ENCODE data around the gene B4GALNT1. TPM values are rescaled to one million over a fixed set of nuclear protein-coding genes. Genes with fewer than 3 reads are reported as not detected.
"Not testable (repeated sequence)": the region's sequence is repeated elsewhere in the genome, so short reads cannot be mapped to it uniquely, and the experiment has no call there.

The B4GALNT1 gene
- total RNA-seq, 1 donor from 2014 or later: 1.1 TPM

DNA sequence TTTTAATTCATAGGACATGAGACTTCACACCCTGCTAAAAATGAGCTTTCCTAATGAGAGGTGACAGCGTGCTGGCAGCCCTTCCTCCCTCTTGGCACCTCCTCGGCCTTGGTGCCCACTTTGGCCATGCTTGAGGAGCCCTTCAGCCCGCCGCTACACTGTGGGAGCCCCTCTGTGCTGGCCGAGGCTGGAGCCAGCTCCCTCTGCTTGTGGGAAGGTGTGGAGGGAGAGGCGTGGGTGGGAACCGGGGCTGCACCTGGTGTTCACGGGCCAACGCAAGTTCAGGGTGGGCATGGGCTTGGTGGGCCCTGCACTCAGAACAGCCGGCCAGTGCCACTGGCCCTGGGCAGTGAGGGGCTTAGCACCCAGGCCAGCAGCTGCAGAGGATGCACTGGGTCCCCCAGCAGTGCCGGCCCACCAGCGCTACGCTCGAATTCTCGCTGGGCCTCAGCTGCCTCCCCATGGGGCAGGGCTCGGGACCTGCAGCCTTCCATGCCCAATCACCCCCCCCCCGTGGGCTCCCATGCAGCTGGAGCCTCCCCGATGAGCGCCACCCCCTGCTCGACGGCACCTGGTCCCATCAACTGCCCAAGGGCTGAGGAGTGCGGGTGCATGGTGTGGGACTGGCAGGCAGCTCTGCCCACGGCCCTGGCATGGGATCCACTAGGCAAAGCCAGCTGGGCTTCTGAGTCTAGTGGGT lies 22.7 kb upstream of the B4GALNT1 start:
- TF ChIP-seq, protein P1, sequence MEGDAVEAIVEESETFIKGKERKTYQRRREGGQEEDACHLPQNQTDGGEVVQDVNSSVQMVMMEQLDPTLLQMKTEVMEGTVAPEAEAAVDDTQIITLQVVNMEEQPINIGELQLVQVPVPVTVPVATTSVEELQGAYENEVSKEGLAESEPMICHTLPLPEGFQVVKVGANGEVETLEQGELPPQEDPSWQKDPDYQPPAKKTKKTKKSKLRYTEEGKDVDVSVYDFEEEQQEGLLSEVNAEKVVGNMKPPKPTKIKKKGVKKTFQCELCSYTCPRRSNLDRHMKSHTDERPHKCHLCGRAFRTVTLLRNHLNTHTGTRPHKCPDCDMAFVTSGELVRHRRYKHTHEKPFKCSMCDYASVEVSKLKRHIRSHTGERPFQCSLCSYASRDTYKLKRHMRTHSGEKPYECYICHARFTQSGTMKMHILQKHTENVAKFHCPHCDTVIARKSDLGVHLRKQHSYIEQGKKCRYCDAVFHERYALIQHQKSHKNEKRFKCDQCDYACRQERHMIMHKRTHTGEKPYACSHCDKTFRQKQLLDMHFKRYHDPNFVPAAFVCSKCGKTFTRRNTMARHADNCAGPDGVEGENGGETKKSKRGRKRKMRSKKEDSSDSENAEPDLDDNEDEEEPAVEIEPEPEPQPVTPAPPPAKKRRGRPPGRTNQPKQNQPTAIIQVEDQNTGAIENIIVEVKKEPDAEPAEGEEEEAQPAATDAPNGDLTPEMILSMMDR (IDR thresholded peaks at IDR 0.05; ENCODE audit: unreplicated experiment): no peak
- Mint-ChIP-seq H3K27ac (no peak overlapping the region), H3K9me3 (ENCODE audit: low read depth) (peaks cover 15% of the 10 kb centered on the region), H3K4me3 (ENCODE audit: low read depth) (no peak overlapping the region), H3K36me3 (ENCODE audit: insufficient read depth) (peaks cover 3% of the 10 kb centered on the region), H3K4me1 (ENCODE audit: low read depth) (no peaks in the 10 kb centered on the region), H3K27me3 (no peaks in the 10 kb centered on the region)
- no peak for DNase-seq (ENCODE audit: low spot score, unreplicated experiment)

DNA sequence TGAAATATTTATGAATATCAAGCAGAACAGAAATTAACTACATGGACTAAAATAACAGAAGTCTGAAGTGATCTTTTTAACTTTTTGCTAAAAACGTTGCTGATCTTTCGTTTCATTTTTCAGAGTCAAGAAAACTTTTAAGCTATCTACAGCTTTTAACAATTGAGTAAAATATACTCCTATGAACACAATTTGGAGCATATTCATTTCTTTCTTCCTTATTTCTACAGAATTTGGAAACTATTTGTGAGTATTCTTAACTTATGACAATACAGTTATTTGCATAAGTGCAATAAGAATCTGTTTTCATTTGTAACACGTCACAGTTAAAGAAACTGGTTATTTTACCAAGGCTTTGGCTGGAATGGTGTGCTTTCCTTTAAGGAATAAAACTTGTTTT lies 21.0 kb upstream of the B4GALNT1 start:
- no peak overlapping the region for H3K27ac Mint-ChIP-seq
- TF ChIP-seq, protein P1 (IDR thresholded peaks at IDR 0.05; ENCODE audit: unreplicated experiment): no peak
- no peak for DNase-seq (ENCODE audit: low spot score, unreplicated experiment)
- H3K4me1 Mint-ChIP-seq (ENCODE audit: low read depth): no peaks in the 10 kb centered on the region
- no peaks in the 10 kb centered on the region for H3K27me3 Mint-ChIP-seq
- peaks cover 1% of the 10 kb centered on the region for H3K36me3 Mint-ChIP-seq (ENCODE audit: insufficient read depth)
- H3K4me3 Mint-ChIP-seq (ENCODE audit: low read depth): no peak overlapping the region
- H3K9me3 Mint-ChIP-seq (ENCODE audit: low read depth): peaks cover 14% of the 10 kb centered on the region

DNA sequence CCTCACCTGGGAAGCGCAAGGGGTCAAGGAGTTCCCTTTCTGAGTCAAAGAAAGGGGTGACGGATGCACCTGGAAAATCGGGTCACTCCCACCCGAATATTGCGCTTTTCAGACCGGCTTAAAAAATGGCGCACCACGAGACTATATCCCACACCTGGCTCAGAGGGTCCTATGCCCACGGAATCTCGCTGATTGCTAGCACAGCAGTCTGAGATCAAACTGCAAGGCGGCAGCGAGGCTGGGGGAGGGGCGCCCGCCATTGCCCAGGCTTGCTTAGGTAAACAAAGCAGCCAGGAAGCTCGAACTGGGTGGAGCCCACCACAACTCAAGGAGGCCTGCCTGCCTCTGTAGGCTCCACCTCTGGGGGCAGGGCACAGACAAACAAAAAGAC lies 13.7 kb upstream of the B4GALNT1 start:
- H3K36me3 Mint-ChIP-seq (ENCODE audit: insufficient read depth); H3K27ac Mint-ChIP-seq; H3K27me3 Mint-ChIP-seq; H3K9me3 Mint-ChIP-seq (ENCODE audit: low read depth); H3K4me1 Mint-ChIP-seq (ENCODE audit: low read depth); H3K4me3 Mint-ChIP-seq (ENCODE audit: low read depth); DNase-seq (ENCODE audit: low spot score, unreplicated experiment): not testable (repeated sequence)

DNA sequence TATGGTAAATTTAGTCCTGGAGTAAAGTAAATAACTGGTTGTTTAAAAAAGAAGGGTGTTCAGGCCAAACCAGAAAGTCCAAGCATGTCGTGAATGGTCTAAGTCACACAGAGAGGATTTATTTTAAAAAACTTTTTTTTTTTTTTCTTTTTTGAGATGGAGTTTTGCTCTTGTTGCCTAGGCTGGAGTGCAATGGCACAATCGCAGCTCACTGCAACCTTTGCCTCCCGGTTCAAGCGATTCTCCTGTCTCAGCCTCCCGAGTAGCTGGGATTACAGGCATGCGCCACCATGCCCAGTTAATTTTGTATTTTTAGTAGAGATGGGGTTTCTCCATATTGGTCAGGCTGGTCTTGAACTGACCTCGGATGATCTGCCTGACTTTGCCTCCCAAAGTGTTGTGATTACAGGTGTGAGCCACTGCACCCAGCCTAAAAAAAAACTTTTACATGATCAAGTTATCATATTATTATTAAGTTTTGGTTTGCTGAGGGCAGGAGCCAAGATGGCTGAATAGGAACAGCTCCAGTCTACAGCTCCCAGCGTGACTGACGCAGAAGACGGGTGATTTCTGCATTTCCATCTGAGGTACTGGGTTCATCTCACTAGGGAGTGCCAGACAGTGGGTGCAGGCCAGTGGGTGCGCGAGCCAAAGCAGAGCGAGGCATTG lies 13.1 kb upstream of the B4GALNT1 start:
- not testable (repeated sequence) for H3K4me3 Mint-ChIP-seq (ENCODE audit: low read depth); H3K27me3 Mint-ChIP-seq

DNA sequence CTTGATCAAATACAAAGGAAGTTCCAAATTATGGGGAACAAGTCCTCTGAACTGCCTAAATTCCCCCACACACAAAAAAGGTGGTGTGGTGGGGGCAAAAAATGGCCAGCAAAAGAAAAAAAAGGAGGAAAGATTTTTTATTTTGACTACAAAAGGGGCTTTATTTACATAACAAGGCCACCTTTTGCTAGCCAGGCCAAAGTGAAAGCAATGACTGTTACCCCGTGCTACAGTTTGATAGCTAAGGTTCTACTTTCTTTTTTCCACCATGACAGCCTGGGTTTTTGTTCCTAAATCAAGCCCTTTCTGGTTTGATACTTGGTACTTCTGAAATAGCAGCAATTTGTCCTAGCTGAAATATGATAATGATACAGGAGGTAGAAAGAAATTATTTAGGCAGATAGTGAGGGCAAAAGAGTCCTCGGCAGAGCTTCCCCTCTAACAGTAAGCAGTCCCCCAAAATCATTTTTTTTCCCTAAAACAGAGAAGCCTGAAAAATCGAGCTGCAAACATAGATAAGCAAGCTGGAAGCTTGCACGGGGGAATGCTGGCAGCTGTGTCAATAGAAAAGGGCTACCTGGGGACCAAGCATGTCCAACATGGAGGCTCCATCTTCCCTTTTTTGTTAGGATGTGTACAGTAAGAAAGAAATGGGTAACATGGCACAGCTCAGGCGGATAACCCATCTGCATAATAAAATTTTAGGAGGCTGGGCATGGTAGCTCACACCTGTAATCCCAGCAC lies 8.9 kb upstream of the B4GALNT1 start:
- H3K9me3 Mint-ChIP-seq (ENCODE audit: low read depth): peaks cover 3% of the 10 kb centered on the region
- TF ChIP-seq, protein P1 (IDR thresholded peaks at IDR 0.05; ENCODE audit: unreplicated experiment): no peak
- no peak for DNase-seq (ENCODE audit: low spot score, unreplicated experiment)
- no peaks in the 10 kb centered on the region for H3K36me3 Mint-ChIP-seq (ENCODE audit: insufficient read depth)
- peaks cover 38% of the 10 kb centered on the region for H3K27me3 Mint-ChIP-seq
- no peak overlapping the region for H3K4me3 Mint-ChIP-seq (ENCODE audit: low read depth)
- no peaks in the 10 kb centered on the region for H3K4me1 Mint-ChIP-seq (ENCODE audit: low read depth)
- H3K27ac Mint-ChIP-seq: no peak overlapping the region

More for the DNA sequence above, 13.1 kb upstream of the B4GALNT1 start:
- H3K4me1 Mint-ChIP-seq (ENCODE audit: low read depth); H3K36me3 Mint-ChIP-seq (ENCODE audit: insufficient read depth); H3K9me3 Mint-ChIP-seq (ENCODE audit: low read depth); DNase-seq (ENCODE audit: low spot score, unreplicated experiment); H3K27ac Mint-ChIP-seq: not testable (repeated sequence)
